Measurements from ENCODE around the gene SCG5.

The SCG5 gene

GRCh38 chr15:32690941-32691688 is 49.6 kb downstream of the SCG5 start:
- no peak for DNase-seq (ENCODE audit: low read depth)
- H3K4me3 ChIP-seq (ENCODE audit: control insufficient read depth, low read depth, low read length), result no peak overlapping the region
- no peak for TF ChIP-seq CTCF (conservative IDR thresholded peaks at IDR 0.05; ENCODE audit: control insufficient read depth, insufficient read depth, low read depth, low read length)

GRCh38 chr15:32691689-32692038 is 50.2 kb downstream of the SCG5 start:
- no peak for TF ChIP-seq CTCF (conservative IDR thresholded peaks at IDR 0.05; ENCODE audit: control insufficient read depth, insufficient read depth, low read depth, low read length)
- no peak overlapping the region for H3K4me3 ChIP-seq (ENCODE audit: control insufficient read depth, low read depth, low read length)

GRCh38 chr15:32692286-32692685 is 50.8 kb downstream of the SCG5 start:
- no peak overlapping the region for H3K4me3 ChIP-seq (ENCODE audit: control insufficient read depth, low read depth, low read length)
- TF ChIP-seq CTCF (conservative IDR thresholded peaks at IDR 0.05; ENCODE audit: control insufficient read depth, insufficient read depth, low read depth, low read length), result no peak
- no peak for DNase-seq (ENCODE audit: low read depth)

More at GRCh38 chr15:32691689-32692038, 50.2 kb downstream of the SCG5 start:
- no peak for DNase-seq (ENCODE audit: low read depth)

GRCh38 chr15:32694222-32694983 is 52.9 kb downstream of the SCG5 start:
- no peak for DNase-seq (ENCODE audit: low read depth)
- H3K4me3 ChIP-seq (ENCODE audit: control insufficient read depth, low read depth, low read length), result no peak overlapping the region
- TF ChIP-seq CTCF (conservative IDR thresholded peaks at IDR 0.05; ENCODE audit: control insufficient read depth, insufficient read depth, low read depth, low read length), result no peak

- TF ChIP-seq CTCF (conservative IDR thresholded peaks at IDR 0.05; ENCODE audit: control insufficient read depth, insufficient read depth, low read depth, low read length), result no peak
- no peak overlapping the region for H3K4me3 ChIP-seq (ENCODE audit: control insufficient read depth, low read depth, low read length)
- peak; percentile 44 for DNase-seq (ENCODE audit: low read depth)
These were observed 57.4 kb downstream of the SCG5 start for GRCh38 chr15:32698773-32699390.

- TF ChIP-seq CTCF (conservative IDR thresholded peaks at IDR 0.05; ENCODE audit: control insufficient read depth, insufficient read depth, low read depth, low read length), result no peak
- no peak for DNase-seq (ENCODE audit: low read depth)
- no peak overlapping the region for H3K4me3 ChIP-seq (ENCODE audit: control insufficient read depth, low read depth, low read length)
These were observed 59.1 kb downstream of the SCG5 start for GRCh38 chr15:32700501-32701150.

Data from fibroblast of mammary gland (primary cell).